HUES64 (cell line): ENCODE data around the gene HTATSF1.
A peak's percentile ranks its signal among the peaks of the same experiment; 100 is the strongest.

Experiments
- H3K27ac ChIP-seq: 2 replicates; pipeline ENCODE4 v1.7.0; 2013; ENCODE audit warnings: low read depth, low read length, inconsistent platforms
- H3K27me3 ChIP-seq: 2 replicates; pipeline ENCODE4 v1.6.1; 2013; ENCODE audit warnings: mild to moderate bottlenecking, low read length; ENCODE audit not compliant: insufficient read depth
- H3K36me3 ChIP-seq: 2 replicates; pipeline ENCODE4 v1.6.1; 2013; ENCODE audit warnings: mild to moderate bottlenecking, low read length; ENCODE audit not compliant: insufficient read depth
- H3K4me1 ChIP-seq: 2 replicates; pipeline ENCODE4 v1.6.1; 2013; ENCODE audit warnings: mild to moderate bottlenecking, low read length, moderate library complexity; ENCODE audit not compliant: insufficient read depth
- H3K4me3 ChIP-seq: 2 replicates; pipeline ENCODE4 v1.5.1; 2013; ENCODE audit warnings: mild to moderate bottlenecking, low read length, moderate library complexity
- H3K9ac ChIP-seq: 2 replicates; pipeline ENCODE4 v1.6.1; 2013; ENCODE audit warnings: mild to moderate bottlenecking, low read depth, low read length
- H3K9me3 ChIP-seq: 2 replicates; pipeline ENCODE4 v1.6.1; 2013; ENCODE audit warnings: low read depth, low read length; ENCODE audit not compliant: insufficient read depth
- WGBS: fragments of 150-250, 120-280 bp; methylation state at CpG from one replicate; pipeline ENCODE4 v1.1.7; 2013; ENCODE audit warnings: missing lambda C conversion rate; 5-methylcytosine and 5-hydroxymethylcytosine counted together

HTATSF1 gene

DNA sequence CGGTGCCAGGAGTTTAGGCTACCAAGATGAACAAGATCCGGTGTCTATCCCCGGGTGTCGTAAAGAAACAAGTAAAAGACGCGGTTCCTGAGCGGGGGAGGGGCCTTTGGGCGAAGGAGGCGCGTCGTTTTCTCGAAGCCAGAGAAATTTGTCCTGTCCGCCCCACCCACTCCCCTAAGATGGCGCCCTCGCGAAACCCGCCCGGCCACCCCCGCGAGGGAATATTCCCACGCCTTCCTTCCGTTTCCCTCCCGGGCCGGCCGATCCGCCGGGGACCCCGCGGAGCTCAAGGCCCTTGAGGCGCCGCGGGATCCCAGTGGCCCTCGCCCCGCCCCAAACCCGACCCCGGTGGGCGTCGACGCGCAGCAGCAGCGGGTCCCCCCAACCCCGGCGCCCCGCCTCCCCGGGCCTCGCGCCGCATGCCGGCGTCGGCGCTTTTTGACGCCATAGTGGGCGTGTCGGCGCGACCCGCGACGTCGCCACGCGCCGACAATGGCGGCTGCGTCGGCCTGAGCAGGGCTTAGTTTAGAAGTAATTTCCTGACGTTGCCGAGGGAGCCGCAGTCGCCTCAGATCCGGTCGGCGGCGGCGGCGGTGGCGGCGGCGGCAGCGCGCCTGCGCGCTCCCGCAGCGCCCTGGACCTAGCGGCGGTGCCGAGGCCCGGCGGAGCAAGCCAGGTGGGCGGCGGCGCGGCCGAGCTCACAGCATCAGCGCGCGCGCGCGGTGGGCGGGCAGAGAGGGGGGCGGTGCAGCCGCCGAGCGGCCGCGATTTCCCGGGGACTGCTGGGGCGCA, 432 bp upstream of the HTATSF1 start:
- Histone ChIP-seq H3K9ac (peak overlapping the region; percentile 87), H3K4me1 (0 out of 2 replicates have a peak, but pooled peaks cover 3% of the 10 kb centered on the region), H3K27me3 (no peaks in the 10 kb centered on the region), H3K27ac (peak overlapping the region; percentile 97), H3K9me3 (no peaks in the 10 kb centered on the region), H3K4me3 (peak overlapping the region; percentile 99), H3K36me3 (peaks cover 27% of the 10 kb centered on the region)
- WGBS, result under 1% methylated on average over 111 of the region's 111 CpGs

- H3K9me3 ChIP-seq, result no peaks in the 10 kb centered on the region
- H3K9ac ChIP-seq, result no peak overlapping the region
- no peak overlapping the region for H3K4me3 ChIP-seq
- H3K27ac ChIP-seq, result no peak overlapping the region
- WGBS, result 81% methylated on average over 3 of the region's 5 CpGs
- no peaks in the 10 kb centered on the region for H3K4me1 ChIP-seq
- H3K36me3 ChIP-seq, result no peaks in the 10 kb centered on the region
- H3K27me3 ChIP-seq, result no peaks in the 10 kb centered on the region
These were observed 21.7 kb downstream of the HTATSF1 start for GRCh38 chrX:136519069-136519468.

DNA sequence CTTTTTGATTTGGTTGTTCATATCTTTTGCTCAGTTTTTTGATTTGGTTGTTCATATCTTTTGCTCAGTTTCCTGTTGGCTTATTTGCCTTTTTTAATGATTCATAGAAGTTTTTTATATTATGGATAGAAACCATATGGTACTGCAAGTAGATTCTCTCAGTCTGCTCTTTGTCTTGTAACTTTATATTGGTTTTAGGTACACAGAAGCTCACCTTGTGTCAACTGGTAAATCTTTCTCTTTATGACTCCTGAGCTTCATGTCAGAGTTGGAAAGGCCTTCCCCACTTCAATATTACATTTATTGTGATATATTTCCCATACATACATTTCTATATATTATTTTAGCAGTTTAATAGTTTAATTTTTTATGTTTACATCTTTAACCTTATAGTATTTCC, 26.4 kb downstream of the HTATSF1 start:
- no peaks in the 10 kb centered on the region for H3K9me3 ChIP-seq
- no peak overlapping the region for H3K9ac ChIP-seq
- no peak overlapping the region for H3K4me3 ChIP-seq
- no peak overlapping the region for H3K27ac ChIP-seq
- H3K27me3 ChIP-seq, result no peaks in the 10 kb centered on the region
- no peaks in the 10 kb centered on the region for H3K36me3 ChIP-seq
- H3K4me1 ChIP-seq, result no peaks in the 10 kb centered on the region

DNA sequence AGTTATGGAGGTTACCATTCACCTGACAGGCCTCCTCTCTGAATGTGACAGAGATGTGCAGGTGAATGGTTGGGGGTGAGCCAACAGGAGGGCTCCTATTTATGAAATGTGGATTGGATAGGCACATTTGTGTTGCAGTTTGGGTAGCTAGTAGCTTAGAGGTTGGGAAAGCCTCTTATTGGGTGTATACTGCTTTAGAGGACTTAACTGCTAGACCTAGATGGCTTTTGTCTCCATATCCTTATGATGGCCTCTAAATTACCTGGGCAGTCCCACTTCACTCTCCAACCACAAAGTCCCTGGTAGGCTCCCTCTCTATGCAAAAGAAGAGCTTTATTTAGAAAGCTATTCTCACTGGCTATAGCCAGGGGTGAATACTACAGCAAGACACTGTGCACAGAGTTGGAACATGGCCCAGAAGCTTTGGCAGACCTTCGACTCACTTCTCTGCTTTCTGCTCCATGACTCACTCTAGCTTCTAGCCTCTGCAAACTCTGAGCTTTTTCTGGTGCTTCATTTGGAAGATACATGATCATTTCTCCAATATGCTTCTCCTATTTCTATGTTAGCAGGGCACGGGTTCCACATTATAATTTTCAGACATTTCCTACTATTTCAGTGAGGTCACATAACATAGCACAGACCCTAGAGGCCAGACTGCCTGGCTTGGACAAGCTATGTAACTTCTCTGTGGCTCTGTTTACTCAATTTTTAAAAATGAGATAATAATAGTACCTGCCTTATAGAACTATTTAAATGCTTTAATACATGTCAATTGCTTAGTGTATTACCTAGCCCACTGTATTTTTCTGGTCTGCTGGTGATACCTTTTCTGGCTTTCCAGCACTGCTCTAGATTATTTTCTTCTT, 28.6 kb downstream of the HTATSF1 start:
- Histone ChIP-seq H3K4me3 (no peak overlapping the region), H3K36me3 (no peaks in the 10 kb centered on the region), H3K27me3 (no peaks in the 10 kb centered on the region), H3K9ac (no peak overlapping the region), H3K4me1 (no peaks in the 10 kb centered on the region), H3K9me3 (no peaks in the 10 kb centered on the region), H3K27ac (no peak overlapping the region)
- 89% methylated on average over 2 of the region's 2 CpGs for WGBS

DNA sequence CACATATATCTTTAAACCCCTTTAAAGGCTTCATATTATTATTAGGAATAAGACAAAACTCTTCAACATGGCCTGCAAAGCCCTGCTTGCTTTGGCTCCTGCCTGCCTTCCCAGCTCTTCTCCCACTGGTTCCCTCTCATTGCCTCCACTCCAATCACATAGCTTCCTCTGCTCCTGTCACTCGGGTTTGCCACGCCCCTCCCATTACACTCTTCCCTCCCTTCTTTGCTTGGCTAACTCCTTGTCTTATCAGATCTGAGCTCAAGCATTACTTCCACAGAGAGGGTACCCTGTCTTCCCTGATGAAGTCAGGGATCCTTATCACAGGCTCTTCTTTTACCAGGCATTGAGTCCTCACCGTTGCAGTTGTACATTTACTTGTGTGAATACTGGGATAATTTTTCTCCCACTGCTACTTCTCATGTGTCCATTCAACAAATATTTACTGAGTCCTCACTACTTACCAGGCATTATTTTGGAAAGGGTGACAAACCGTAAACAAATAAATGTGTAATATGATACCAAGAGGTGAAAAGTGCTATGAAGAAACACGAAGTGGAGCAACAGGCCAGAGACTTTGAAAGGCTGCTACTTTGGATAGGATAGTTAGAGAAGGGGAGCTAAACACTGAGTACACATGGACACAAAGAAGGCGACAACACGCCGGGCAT, 31.4 kb downstream of the HTATSF1 start:
- Histone ChIP-seq H3K27ac (no peak overlapping the region), H3K4me3 (no peak overlapping the region), H3K9me3 (no peaks in the 10 kb centered on the region), H3K9ac (no peak overlapping the region), H3K36me3 (no peaks in the 10 kb centered on the region), H3K27me3 (no peaks in the 10 kb centered on the region), H3K4me1 (no peaks in the 10 kb centered on the region)
- 89% methylated on average over 7 of the region's 8 CpGs for WGBS

- 67% methylated on average over 2 of the region's 2 CpGs for WGBS
- Histone ChIP-seq H3K9me3 (no peaks in the 10 kb centered on the region), H3K4me3 (no peak overlapping the region), H3K27me3 (no peaks in the 10 kb centered on the region), H3K4me1 (no peaks in the 10 kb centered on the region), H3K9ac (no peak overlapping the region), H3K27ac (no peak overlapping the region), H3K36me3 (no peaks in the 10 kb centered on the region)
These were observed 32.4 kb downstream of the HTATSF1 start for GRCh38 chrX:136529795-136530194.

DNA sequence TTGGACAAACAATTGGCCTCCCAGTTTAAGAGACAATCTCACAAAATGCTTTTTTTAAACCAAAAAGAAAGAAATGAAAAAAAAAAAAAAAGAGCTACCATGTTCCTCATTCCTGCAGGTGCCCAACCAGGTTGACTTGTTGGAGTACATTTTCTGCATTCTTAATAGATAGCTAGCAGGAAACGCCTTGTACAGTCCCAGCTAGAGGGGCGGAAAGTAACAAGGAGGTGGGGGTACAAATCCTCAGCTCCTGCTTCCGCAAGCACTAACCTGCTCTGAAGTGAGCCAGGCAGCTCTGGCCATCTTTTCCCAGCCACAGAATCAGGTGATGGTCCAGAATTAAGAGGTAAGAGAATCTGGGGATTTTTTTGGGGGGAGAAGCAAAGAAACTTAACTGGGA, 34.6 kb downstream of the HTATSF1 start, which contains the start of gene VGLL1:
Gene VGLL1, plus strand, starts transcription at position 265 of the 400 bp plus-strand sequence. CDS start 3,806 bp downstream, outside the sequence.
- Histone ChIP-seq H3K4me3 (no peak within 1 kb of the TSS), H3K4me1 (no peaks in the 10 kb centered on the region), H3K9ac (no peak within 1 kb of the TSS), H3K27me3 (no peaks in the 10 kb centered on the region), H3K9me3 (no peaks in the 10 kb centered on the region), H3K27ac (no peak within 1 kb of the TSS), H3K36me3 (no peaks in the 10 kb centered on the region)
- WGBS, result 95% methylated on average over 3 of the region's 3 CpGs

GRCh38 chrX:136534131-136534530, 36.7 kb downstream of the HTATSF1 start:
- Histone ChIP-seq H3K4me3 (no peak overlapping the region), H3K27ac (no peak overlapping the region), H3K9ac (no peak overlapping the region), H3K27me3 (no peaks in the 10 kb centered on the region), H3K9me3 (no peaks in the 10 kb centered on the region), H3K36me3 (no peaks in the 10 kb centered on the region), H3K4me1 (no peaks in the 10 kb centered on the region)
- WGBS, result 100% methylated on average over 2 of the region's 2 CpGs

- no peak overlapping the region for H3K4me3 ChIP-seq
- no peaks in the 10 kb centered on the region for H3K4me1 ChIP-seq
- no peaks in the 10 kb centered on the region for H3K9me3 ChIP-seq
- H3K27me3 ChIP-seq, result no peaks in the 10 kb centered on the region
- H3K9ac ChIP-seq, result no peak overlapping the region
- H3K36me3 ChIP-seq, result no peaks in the 10 kb centered on the region
- H3K27ac ChIP-seq, result no peak overlapping the region
- WGBS, result 98% methylated on average over 2 of the region's 2 CpGs
These were observed 41.4 kb downstream of the HTATSF1 start for GRCh38 chrX:136538811-136539210.

DNA sequence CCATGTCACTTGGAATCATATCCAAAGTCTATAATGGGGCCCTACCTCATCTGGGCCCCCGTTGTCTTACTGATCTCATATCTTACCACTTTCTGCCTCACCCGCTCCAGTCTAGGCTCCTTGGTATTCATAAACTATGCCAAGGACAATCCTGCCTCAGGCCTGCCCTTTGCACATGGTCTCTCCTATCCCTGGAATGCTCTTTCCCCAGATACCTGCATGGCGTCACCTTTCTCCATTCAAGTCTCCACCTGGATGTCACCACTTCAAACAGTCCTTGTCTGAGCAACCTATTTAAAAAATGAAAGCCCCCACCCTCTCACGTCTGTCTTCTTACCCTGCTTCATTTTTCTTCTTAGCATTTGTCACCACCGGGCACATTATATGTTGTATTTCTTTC, 42.8 kb downstream of the HTATSF1 start:
- Histone ChIP-seq H3K36me3 (no peaks in the 10 kb centered on the region), H3K4me1 (no peaks in the 10 kb centered on the region), H3K27ac (no peak overlapping the region), H3K27me3 (no peaks in the 10 kb centered on the region), H3K9ac (no peak overlapping the region), H3K9me3 (no peaks in the 10 kb centered on the region), H3K4me3 (no peak overlapping the region)
- WGBS, result 91% methylated on average over 5 of the region's 5 CpGs

DNA sequence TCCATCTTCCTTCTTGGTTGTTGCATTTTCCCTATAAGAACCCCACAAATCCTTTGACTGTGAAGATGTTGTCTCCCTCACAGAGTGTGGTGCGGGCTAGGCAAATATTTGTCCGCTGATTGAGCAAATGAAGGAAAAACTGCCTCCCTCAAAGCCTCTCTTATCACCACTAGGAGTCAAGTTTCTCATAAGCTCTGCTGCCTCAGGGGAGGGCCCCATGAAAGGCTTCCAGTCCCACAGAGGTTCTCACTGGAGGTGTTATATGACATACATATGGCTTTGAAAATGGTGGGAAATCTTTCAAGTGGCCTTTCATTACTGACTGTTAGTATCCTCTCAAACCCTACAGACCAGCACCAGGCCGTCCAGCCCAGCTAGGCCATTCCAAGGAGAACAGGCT, 43.9 kb downstream of the HTATSF1 start:
- Histone ChIP-seq H3K36me3 (no peaks in the 10 kb centered on the region), H3K9me3 (no peaks in the 10 kb centered on the region), H3K4me3 (no peak overlapping the region), H3K27me3 (no peaks in the 10 kb centered on the region), H3K9ac (no peak overlapping the region), H3K27ac (no peak overlapping the region), H3K4me1 (no peaks in the 10 kb centered on the region)
- 86% methylated on average over 3 of the region's 3 CpGs for WGBS
